Sigmoid colon (tissue), 4 donors: Measurements from ENCODE around the gene CALML6.

ENCODE experiments used
- POLR2A ChIP-seq, 2 donors: fragments of 450-650 bp; IDR thresholded peaks; one replicate each; pipeline ENCODE4 v1.6.1; 2016; ENCODE audit warnings: antibody characterized with exemption in 2 of 2, mild to moderate bottlenecking in 2 of 2, moderate library complexity in 2 of 2
- POLR2AphosphoS5 ChIP-seq, 4 donors: sonication (generic); formaldehyde crosslinking; IDR thresholded peaks; one replicate each; pipeline ENCODE4 v1.6.1; 2017; ENCODE audit warnings: antibody characterized with exemption in 4 of 4
- TF ChIP-seq, protein P1 (sequence below), 4 experiments: fragments of 450-650 bp in 3 of 4; fragments of 200-600 bp in 1 of 4; IDR thresholded peaks; one replicate each; pipeline ENCODE4 v1.5.1; 2016 to 2019; ENCODE audit warnings: antibody characterized with exemption in 4 of 4, mild to moderate bottlenecking in 3 of 4, moderate library complexity in 2 of 4

DNA sequence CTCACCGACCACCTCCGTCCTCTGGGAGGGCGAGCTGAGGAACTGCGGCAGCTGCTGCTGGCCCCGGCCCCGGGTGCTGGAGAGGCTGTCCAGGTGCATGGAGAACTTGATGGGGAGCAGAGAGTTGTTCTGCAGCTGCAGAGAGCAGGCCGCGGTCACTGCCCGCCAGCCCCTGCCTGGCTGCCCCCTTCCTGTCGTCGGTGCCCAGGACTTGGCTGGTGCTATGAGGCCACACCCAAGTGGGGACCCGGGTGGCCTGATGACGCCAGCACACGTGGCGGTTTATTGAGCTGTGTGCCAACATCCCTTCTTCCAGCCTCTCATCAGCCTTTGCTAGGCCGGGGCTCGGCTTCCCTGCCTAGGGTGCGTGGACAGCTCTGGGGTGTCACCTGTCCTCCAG, 9.3 kb downstream of the CALML6 start:
- no peak for TF ChIP-seq POLR2AphosphoS5 (IDR thresholded peaks at IDR 0.05)
- TF ChIP-seq, protein P1, sequence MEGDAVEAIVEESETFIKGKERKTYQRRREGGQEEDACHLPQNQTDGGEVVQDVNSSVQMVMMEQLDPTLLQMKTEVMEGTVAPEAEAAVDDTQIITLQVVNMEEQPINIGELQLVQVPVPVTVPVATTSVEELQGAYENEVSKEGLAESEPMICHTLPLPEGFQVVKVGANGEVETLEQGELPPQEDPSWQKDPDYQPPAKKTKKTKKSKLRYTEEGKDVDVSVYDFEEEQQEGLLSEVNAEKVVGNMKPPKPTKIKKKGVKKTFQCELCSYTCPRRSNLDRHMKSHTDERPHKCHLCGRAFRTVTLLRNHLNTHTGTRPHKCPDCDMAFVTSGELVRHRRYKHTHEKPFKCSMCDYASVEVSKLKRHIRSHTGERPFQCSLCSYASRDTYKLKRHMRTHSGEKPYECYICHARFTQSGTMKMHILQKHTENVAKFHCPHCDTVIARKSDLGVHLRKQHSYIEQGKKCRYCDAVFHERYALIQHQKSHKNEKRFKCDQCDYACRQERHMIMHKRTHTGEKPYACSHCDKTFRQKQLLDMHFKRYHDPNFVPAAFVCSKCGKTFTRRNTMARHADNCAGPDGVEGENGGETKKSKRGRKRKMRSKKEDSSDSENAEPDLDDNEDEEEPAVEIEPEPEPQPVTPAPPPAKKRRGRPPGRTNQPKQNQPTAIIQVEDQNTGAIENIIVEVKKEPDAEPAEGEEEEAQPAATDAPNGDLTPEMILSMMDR (IDR thresholded peaks at IDR 0.05), result no peak
- no peak for TF ChIP-seq POLR2A (IDR thresholded peaks at IDR 0.05)
